Skeletal muscle tissue (tissue), 4 donors: ENCODE measurements around the gene SPDYE16. TPM values are rescaled to one million over a fixed set of nuclear protein-coding genes. Genes with fewer than 3 reads are reported as not detected.
"Not testable (repeated sequence)": the region's sequence is repeated elsewhere in the genome, so short reads cannot be mapped to it uniquely, and the experiment has no call there.

Experiments
- H3K27ac ChIP-seq: one replicate; pipeline ENCODE4 v1.7.0; 2013; ENCODE audit warnings: mild to moderate bottlenecking, low read depth, low read length, inconsistent platforms
- H3K27me3 ChIP-seq, 3 donors: one replicate each; pipeline ENCODE4 v1.7.0; 2013; ENCODE audit warnings: low read length in 3 of 3; ENCODE audit not compliant: control insufficient read depth in 3 of 3, insufficient read depth in 3 of 3
- H3K36me3 ChIP-seq, 3 donors: one replicate each; pipeline ENCODE4 v1.7.0; 2013; ENCODE audit warnings: low read length in 3 of 3; ENCODE audit not compliant: control insufficient read depth in 3 of 3, insufficient read depth in 3 of 3
- H3K4me1 ChIP-seq, 3 donors: one replicate each; pipeline ENCODE4 v1.7.0; 2013; ENCODE audit warnings: low read length in 3 of 3, mild to moderate bottlenecking in 3 of 3; ENCODE audit not compliant: control insufficient read depth in 3 of 3, insufficient read depth in 3 of 3
- H3K4me3 ChIP-seq, 3 donors: one replicate each; pipeline ENCODE4 v1.7.0; 2013; ENCODE audit warnings: low read length in 3 of 3
- H3K9ac ChIP-seq, 3 donors: one replicate each; pipeline ENCODE4 v1.7.0; 2013; ENCODE audit warnings: low read length in 3 of 3, mild to moderate bottlenecking in 3 of 3, moderate library complexity in 2 of 3, low read depth in 1 of 3
- H3K9me3 ChIP-seq, 3 donors: one replicate each; pipeline ENCODE4 v1.7.0; 2013; ENCODE audit warnings: low read length in 3 of 3; ENCODE audit not compliant: control insufficient read depth in 3 of 3
- total RNA-seq: library from RNA; depleted of rRNA; stranded (reverse); fragments of >200 nt; gene quantifications from one replicate; pipeline ENCODE4 v1.2.3, GENCODE V29; 2014
- donor health status: Osteomylitis.

The SPDYE16 gene
- total RNA-seq, 1 donor from 2014 or later, result not detected

DNA sequence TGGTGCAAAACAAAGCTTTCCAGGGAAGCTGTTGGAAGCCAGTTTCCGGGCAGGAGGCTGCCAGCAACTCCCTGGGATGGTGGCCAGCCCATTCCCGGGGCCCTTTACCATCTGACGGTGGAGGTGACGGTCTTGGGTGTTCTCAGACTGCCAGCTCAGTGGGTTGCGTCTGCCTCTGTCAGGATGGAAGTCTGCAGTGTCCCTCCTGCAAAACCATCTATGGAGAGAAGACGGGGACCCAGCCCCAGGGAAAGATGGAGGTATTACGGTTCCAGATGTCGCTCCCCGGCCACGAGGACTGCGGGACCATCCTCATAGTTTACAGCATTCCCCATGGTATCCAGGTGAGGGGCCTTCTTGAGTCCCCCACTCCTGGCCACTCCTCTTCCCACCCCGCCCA is 39.9 kb downstream of the SPDYE16 start:
- not testable (repeated sequence) for H3K4me1 ChIP-seq, H3K4me3 ChIP-seq, H3K9ac ChIP-seq, H3K9me3 ChIP-seq, H3K27me3 ChIP-seq, H3K27ac ChIP-seq
- H3K36me3 ChIP-seq, result peaks cover 13 to 18% (median 15%) of the 10 kb centered on the region in 3 donors

DNA sequence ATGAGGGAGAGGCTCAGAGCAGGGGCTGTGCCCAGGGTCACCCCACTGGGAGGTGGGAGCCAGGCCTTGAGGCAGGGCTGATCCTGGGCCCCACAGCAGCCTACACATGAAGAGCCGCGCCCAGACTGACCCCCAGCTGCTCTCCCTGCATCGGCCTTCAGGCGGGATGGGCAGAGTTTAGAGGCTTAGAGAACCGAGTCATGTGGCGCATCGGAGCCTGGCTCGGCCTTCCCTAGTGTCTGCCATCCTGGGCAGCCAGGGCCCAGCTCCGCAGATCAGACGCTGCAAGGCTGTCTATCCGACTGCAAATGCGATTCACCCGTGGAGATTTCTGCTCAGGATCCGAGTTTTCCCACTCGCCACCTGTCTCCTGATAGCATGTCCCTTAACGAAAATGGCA is 40.3 kb downstream of the SPDYE16 start:
- H3K4me3 ChIP-seq, H3K9me3 ChIP-seq, H3K27ac ChIP-seq, H3K4me1 ChIP-seq, H3K9ac ChIP-seq, H3K27me3 ChIP-seq: not testable (repeated sequence)
- H3K36me3 ChIP-seq, result peaks cover 13 to 18% (median 15%) of the 10 kb centered on the region in 3 donors

DNA sequence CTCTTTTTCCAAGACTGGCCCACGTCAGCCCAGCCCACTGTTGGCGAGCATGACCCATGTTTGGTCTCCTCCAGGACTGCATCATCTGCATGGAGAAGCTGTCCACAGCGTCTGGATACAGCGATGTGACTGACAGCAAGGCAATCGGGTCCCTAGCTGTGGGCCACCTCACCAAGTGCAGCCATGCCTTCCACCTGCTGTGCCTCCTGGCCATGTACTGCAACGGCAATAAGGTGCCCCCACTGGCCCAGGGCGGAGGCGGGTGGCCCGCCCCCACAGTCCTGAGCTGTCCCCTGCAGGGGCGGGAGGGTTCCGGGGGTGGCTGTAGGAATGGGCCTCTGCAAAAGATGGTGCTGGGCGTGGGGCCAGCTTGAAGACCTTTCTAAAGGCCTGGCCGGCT is 40.9 kb downstream of the SPDYE16 start:
- H3K27me3 ChIP-seq, H3K27ac ChIP-seq: not testable (repeated sequence)
- H3K36me3 ChIP-seq, result peaks cover 13 to 18% (median 15%) of the 10 kb centered on the region in 3 donors

DNA sequence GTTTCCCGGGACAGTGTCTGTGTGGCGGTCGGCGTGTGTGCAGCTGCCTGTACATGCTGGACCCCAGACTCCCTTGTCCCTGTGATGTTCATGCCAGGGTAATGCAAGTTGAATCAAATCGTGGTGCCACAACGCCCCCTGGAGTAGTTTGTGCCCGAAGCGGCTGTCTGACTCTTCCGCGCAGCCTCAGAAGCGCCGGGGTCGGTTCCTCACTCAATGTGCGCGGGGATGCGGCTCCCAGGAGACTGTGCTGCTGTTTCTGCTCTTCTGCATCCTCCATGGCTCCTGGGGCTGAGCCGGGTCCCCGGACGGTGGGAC is 43.2 kb downstream of the SPDYE16 start:
- H3K27me3 ChIP-seq, H3K9ac ChIP-seq, H3K9me3 ChIP-seq, H3K4me1 ChIP-seq, H3K36me3 ChIP-seq, H3K4me3 ChIP-seq, H3K27ac ChIP-seq: not testable (repeated sequence)

More for the DNA sequence above, 40.9 kb downstream of the SPDYE16 start:
- H3K9ac ChIP-seq, H3K9me3 ChIP-seq, H3K4me1 ChIP-seq, H3K4me3 ChIP-seq: not testable (repeated sequence)

DNA sequence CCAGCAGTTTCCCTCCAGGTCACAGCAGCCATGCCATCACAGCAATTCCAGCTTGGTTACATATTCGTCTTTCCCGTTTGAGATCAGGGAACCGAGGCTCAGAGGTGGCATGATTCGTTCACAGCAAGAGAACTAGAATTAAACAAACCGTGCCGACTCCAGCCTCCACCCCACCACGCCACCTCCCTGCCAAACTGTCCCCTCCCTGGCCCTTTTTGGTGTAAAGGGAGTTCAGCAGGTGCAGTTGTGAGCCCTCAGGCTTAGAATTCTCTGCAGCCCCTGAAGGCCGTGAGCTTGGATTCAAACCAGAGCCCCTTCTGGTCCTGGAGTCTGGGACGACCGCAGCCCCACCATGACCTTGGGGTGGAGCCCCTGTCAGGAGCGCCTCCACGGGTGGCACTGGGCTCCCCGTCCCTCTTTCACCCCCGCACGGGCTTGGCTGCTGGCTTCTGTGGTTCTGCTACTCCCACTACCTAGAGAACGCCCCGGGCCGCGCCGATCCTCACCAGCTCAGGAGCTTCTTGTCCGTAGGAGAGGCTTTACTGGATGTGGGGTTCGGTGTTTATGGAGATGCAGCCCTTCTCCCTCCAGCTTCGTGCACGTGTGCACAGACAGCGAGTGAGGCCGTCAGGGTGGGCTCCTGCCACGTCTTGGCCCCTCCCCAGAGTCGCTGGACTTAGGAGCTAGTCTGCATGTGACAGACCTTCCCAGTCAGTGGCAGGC is 43.7 kb downstream of the SPDYE16 start:
- not testable (repeated sequence) for H3K27ac ChIP-seq, H3K9ac ChIP-seq, H3K4me3 ChIP-seq, H3K9me3 ChIP-seq, H3K27me3 ChIP-seq, H3K36me3 ChIP-seq, H3K4me1 ChIP-seq

DNA sequence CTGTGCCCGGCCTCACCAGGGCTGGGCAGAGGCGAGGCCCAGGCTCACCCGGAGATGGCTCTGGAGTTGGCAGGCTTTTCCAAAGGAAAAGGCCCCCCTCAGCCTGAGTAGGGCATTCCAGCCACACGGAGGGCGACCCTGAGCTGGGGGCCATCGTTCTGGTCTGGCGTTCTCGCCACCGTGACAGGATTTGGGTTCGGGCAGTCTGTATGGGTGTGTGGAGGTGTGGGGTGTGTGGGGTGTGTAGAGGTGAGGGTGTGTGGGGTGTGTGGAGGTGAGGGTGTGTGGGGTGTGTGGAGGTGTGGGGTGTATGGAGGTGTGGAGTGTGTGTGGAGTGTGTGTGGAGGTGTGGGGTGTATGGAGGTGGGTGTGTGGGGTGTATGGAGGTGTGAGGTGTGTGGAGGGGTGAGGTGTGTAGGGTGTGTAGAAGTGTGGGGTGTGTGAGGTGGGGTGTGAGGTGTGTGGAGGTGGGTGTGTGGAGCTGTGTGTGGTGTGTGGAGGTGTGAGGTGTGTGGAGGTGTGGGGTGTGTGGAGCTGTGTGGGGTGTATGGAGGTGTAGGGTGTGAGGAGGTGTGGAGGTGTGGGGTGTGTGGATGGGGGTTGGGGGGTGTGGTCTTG is 44.4 kb downstream of the SPDYE16 start:
- not testable (repeated sequence) for H3K4me3 ChIP-seq, H3K36me3 ChIP-seq, H3K27ac ChIP-seq, H3K9me3 ChIP-seq, H3K9ac ChIP-seq, H3K4me1 ChIP-seq, H3K27me3 ChIP-seq

DNA sequence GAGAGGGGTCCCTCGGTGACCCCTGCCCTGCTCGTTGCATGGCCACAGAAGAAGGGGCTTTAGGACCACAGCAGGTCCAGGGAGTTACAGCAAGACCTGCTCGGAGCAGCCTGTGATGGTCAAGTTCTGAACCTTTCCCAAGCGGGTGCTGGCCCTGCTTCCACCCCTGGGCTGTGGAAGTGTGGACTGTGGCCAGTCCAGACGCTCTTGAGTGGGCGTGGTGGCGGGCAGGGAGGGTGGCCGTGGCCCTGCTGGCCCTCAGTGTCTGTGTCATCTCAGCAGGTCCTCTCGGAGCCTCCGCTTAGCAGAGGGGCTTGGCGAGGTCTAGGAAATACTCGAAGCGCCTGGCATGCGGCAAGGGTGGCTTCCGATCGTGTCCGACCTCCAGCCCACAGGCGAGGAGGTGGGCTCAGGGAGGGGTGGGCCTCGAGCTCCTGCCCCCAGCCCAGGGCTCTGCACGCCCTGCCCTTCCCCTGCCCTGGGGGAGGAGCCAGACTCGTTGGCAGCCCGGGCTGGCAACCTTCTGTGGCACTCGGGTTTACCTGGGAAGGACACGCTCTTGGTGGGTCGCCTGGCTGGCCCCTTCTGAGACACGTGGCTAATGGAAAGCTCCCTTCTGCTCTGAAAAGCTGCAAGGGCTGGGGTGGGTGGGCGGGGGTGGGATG is 45.0 kb downstream of the SPDYE16 start:
- not testable (repeated sequence) for H3K4me3 ChIP-seq, H3K9ac ChIP-seq, H3K9me3 ChIP-seq, H3K27me3 ChIP-seq, H3K27ac ChIP-seq, H3K4me1 ChIP-seq, H3K36me3 ChIP-seq

DNA sequence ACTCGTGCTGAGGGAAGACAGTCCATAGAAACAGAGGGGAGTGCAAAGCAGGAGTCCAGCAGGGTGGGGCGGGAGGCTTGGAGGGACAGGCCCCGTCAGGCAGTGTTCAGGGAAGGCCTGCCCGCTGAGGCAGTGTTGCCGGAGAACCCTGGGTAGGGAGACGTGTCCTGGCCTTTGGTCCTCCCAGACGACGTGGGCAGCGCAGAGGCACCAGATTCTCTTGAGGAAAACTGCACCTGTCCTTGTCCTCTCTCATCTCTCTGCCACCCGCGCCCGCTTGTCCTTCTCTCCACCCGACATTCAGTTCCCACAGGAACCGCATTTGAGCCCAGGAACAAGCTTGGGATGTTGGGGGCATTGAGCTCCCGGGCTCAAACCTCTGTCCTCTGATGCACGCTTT is 47.4 kb downstream of the SPDYE16 start:
- H3K4me1 ChIP-seq, H3K9ac ChIP-seq, H3K4me3 ChIP-seq, H3K27ac ChIP-seq, H3K36me3 ChIP-seq, H3K9me3 ChIP-seq, H3K27me3 ChIP-seq: not testable (repeated sequence)

DNA sequence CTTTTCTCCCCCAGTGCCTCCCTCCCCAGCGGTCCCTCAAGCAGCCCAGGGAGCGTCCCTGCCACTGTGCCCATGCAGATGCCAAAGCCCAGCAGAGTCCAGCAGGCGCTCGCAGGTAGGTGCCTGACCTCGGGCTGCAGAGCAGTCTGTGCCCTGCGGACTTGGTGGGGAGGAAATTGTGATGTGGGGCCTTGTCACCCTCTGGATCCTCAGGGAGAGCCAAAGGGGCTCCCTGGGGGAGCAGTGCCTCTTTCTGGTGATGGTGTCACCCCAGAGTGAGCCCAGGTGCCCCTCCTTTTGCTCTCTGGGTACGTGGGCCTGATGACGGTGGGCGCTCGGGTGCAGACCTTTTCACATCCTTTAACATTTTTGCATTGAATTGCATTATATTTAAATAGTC is 51.0 kb downstream of the SPDYE16 start:
- not testable (repeated sequence) for H3K36me3 ChIP-seq, H3K27me3 ChIP-seq, H3K27ac ChIP-seq, H3K9ac ChIP-seq, H3K4me1 ChIP-seq, H3K4me3 ChIP-seq, H3K9me3 ChIP-seq

DNA sequence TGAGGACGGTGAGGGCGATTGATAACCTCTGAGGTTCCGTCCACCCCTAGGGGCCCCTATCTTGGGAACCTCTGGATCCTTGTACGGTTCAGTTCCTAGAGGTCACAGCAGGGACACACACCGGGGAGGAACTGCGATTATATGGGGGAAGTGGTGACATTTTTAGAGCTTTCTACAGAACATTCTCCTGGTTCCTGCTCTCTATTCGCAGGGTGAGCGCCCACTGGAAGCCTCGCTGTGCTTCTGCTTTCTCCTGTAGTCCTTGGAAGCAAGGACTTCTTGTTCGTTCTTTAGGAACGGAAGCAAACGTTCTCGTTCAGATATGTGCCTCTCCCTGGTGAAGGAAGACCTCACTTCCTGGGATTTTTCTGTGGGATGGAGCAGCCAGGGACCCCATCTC is 55.1 kb downstream of the SPDYE16 start:
- H3K9me3 ChIP-seq, result not testable (repeated sequence)

More for the DNA sequence above, 55.1 kb downstream of the SPDYE16 start:
- not testable (repeated sequence) for H3K27me3 ChIP-seq, H3K4me1 ChIP-seq, H3K27ac ChIP-seq, H3K36me3 ChIP-seq, H3K9ac ChIP-seq, H3K4me3 ChIP-seq
